T-helper 1 cell treated with Interleukin-12 subunit alpha and Interleukin-12 subunit beta and Interleukin-4 antibody, amounts not matched to agents 30 μg/mL and 1 μg/mL, for 36 hours (primary cell): Measurements from ENCODE around the gene POLR3E.
"Not testable (repeated sequence)": the region's sequence is repeated elsewhere in the genome, so short reads cannot be mapped to it uniquely, and the experiment has no call there.

Experiments
- H3K27ac Mint-ChIP-seq: one replicate; pipeline ENCODE4 v1.8.0; 2021; ENCODE audit warnings: mild to moderate bottlenecking, mixed read lengths
- H3K27me3 Mint-ChIP-seq: one replicate; pipeline ENCODE4 v1.8.0; 2021; ENCODE audit warnings: low read depth, mixed read lengths
- H3K36me3 Mint-ChIP-seq: one replicate; pipeline ENCODE4 v1.8.0; 2021; ENCODE audit warnings: low read depth, mixed read lengths
- H3K4me1 Mint-ChIP-seq: one replicate; pipeline ENCODE4 v1.8.0; 2021; ENCODE audit warnings: low read depth, mixed read lengths
- H3K4me3 Mint-ChIP-seq: one replicate; pipeline ENCODE4 v1.8.0; 2021; ENCODE audit warnings: mild to moderate bottlenecking, moderate library complexity, mixed read lengths
- H3K9me3 Mint-ChIP-seq: one replicate; pipeline ENCODE4 v1.8.0; 2021; ENCODE audit warnings: mixed read lengths

Gene POLR3E

DNA sequence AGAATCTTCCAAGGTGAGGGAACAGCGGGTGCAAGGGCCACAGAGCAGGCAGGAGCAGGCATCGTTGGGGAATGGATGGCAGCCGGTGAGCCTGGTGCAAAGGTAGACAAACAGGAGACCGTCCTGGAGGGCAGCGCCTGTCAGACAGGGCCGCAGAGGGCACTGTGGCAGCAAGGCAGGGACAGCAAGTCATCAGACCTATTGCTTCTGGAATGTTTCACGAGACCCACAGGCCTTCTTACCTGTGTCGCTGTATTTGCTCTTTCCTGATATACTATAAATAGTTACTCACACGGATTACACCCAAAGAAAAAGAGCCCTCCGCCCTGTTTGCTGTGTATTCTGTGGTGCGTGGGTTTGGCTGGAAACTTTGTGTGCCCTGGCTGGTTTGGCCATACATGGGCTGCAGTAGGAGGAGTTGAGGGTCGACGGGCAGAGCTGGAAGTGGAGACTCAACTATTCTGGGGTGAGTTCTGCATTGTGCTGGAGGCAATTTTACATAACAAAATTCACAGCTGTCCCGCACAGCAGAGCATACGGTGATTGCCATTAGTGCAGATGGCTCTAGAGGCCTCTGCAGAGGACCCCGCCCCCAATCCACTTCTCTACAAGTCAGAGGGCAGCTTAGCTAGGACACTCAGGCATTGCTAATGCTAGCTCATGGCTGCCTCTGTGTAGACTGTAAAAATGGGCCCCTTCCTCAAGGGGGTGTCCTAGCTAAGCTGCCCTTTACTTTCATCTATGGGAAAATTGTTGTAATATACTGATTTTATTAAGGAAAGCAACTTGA lies 18.6 kb upstream of the POLR3E start:
- no peaks in the 10 kb centered on the region for H3K27me3 Mint-ChIP-seq
- H3K9me3 Mint-ChIP-seq: no peaks in the 10 kb centered on the region
- no peak overlapping the region for H3K4me3 Mint-ChIP-seq
- peak overlapping the region; percentile 60 for H3K27ac Mint-ChIP-seq
- no peaks in the 10 kb centered on the region for H3K4me1 Mint-ChIP-seq
- peaks cover 21% of the 10 kb centered on the region for H3K36me3 Mint-ChIP-seq

- Mint-ChIP-seq H3K4me3 (no peak overlapping the region), H3K4me1 (peaks cover 2% of the 10 kb centered on the region), H3K27ac (no peak overlapping the region), H3K36me3 (peaks cover 34% of the 10 kb centered on the region), H3K9me3 (no peaks in the 10 kb centered on the region), H3K27me3 (no peaks in the 10 kb centered on the region)
Observed at GRCh38 chr16:22282254-22282892, 14.8 kb upstream of the POLR3E start.

DNA sequence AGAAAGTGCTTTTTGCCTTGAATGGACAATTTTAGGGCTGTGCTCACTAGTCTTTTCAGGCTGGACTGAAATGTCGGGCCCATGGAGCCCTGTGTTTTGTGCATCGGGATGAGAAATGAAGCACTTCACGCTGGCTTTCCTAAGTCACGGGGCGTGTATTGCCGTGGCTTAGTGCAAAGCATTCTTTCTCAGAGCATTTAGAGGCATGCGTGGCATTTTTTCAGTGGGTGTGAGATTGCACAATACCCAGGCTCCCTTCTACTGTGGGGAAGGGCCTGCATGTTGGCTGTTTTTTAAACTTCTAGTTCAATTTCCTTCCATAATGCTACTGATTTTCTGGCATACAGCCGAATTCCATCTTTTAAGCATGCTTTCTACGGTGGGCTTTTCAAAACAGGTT lies 12.6 kb upstream of the POLR3E start:
- no peaks in the 10 kb centered on the region for H3K9me3 Mint-ChIP-seq
- H3K27ac Mint-ChIP-seq: no peak overlapping the region
- H3K36me3 Mint-ChIP-seq: peaks cover 29% of the 10 kb centered on the region
- H3K4me3 Mint-ChIP-seq: no peak overlapping the region
- H3K27me3 Mint-ChIP-seq: no peaks in the 10 kb centered on the region
- H3K4me1 Mint-ChIP-seq: peaks cover 2% of the 10 kb centered on the region

DNA sequence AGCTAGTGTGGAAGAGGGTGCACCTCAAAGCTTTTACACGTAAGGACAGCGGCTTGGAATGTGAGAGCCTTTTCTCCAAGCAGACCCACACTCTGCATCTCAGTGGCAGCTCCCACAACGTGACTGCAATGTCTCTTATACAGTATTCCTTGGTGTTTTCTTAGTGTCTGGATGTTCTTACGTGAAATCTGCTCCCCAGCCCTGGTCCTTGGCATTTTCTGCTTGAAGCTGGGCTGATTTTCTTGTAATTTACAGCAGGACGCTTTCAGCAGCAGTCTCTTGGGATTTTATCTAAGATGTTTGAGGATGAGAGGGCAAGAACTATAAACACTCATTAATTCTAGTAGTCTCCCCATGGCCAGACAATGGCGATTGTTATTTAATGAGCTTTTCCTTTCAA lies 12.1 kb upstream of the POLR3E start:
- H3K4me1 Mint-ChIP-seq: peaks cover 2% of the 10 kb centered on the region
- H3K27me3 Mint-ChIP-seq: no peaks in the 10 kb centered on the region
- no peak overlapping the region for H3K27ac Mint-ChIP-seq
- no peak overlapping the region for H3K4me3 Mint-ChIP-seq
- no peaks in the 10 kb centered on the region for H3K9me3 Mint-ChIP-seq
- peaks cover 29% of the 10 kb centered on the region for H3K36me3 Mint-ChIP-seq

GRCh38 chr16:22291020-22291419 lies 6.2 kb upstream of the POLR3E start:
- Mint-ChIP-seq H3K9me3 (no peaks in the 10 kb centered on the region), H3K4me1 (peaks cover 7% of the 10 kb centered on the region), H3K36me3 (peaks cover 2% of the 10 kb centered on the region), H3K27ac (no peak overlapping the region), H3K27me3 (no peaks in the 10 kb centered on the region), H3K4me3 (no peak overlapping the region)

- Mint-ChIP-seq H3K9me3 (no peaks in the 10 kb centered on the region), H3K4me1 (peaks cover 12% of the 10 kb centered on the region), H3K4me3 (no peak overlapping the region), H3K36me3 (peaks cover under 1% of the 10 kb centered on the region), H3K27me3 (no peaks in the 10 kb centered on the region), H3K27ac (no peak overlapping the region)
Observed at GRCh38 chr16:22291860-22292318, 5.3 kb upstream of the POLR3E start.

- peaks cover 14% of the 10 kb centered on the region for H3K4me1 Mint-ChIP-seq
- H3K4me3 Mint-ChIP-seq: no peak overlapping the region
- H3K27me3 Mint-ChIP-seq: no peaks in the 10 kb centered on the region
- no peaks in the 10 kb centered on the region for H3K9me3 Mint-ChIP-seq
- no peak overlapping the region for H3K27ac Mint-ChIP-seq
- H3K36me3 Mint-ChIP-seq: peaks cover 3% of the 10 kb centered on the region
Observed at GRCh38 chr16:22292320-22292719, 4.9 kb upstream of the POLR3E start.

DNA sequence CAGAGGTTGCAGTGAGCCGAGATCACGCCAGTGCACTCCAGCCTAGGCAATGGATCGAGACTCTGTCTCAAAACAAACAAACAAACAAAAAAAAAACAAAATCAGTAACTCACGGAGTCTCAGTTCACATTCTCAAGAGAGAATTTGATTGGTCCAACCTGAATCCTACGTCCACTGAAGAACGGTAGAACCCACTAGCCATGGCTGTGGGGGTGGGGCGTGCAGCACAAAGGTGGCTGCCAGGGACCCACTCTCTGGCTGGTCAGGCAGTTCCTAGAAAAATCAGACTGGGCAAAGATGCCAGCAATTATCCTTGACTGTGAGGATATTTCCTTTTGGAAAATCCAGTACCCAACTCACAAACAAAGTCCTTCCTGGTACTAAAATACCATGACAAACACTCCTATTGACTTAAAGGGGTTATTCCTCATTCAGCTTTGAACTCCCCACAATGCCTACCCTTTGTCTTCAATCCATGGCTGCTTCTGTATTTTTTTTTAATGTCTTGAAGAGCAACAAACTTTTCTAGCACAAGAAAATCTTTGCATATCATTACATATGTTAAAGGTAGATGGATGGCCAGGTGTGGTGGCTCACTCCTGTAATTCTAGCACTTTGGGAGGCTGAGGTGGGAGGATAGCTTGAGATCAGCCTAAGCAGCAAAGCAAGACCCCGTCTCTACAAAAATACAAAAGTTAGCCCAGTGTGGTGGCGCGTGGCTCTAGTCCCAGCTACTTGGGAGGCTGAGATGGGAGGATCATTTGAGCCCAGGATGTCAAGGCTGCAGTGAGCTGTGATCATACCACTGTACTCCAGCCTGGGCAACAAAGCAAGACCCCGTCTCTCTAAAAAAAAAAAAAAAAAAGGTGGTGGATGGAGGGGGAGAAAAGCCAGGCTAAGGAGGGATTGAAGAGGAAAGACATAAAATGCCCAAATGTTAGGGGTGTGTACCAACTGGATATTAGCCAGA lies 3.8 kb upstream of the POLR3E start:
- Mint-ChIP-seq H3K27me3 (no peaks in the 10 kb centered on the region), H3K4me1 (peaks cover 16% of the 10 kb centered on the region), H3K36me3 (peaks cover 3% of the 10 kb centered on the region), H3K4me3 (no peak overlapping the region), H3K9me3 (no peaks in the 10 kb centered on the region), H3K27ac (no peak overlapping the region)

- no peaks in the 10 kb centered on the region for H3K27me3 Mint-ChIP-seq
- peak overlapping the region; percentile 92 for H3K4me3 Mint-ChIP-seq
- H3K27ac Mint-ChIP-seq: peak overlapping the region; percentile 97
- H3K9me3 Mint-ChIP-seq: no peaks in the 10 kb centered on the region
- H3K36me3 Mint-ChIP-seq: peaks cover 10% of the 10 kb centered on the region
- H3K4me1 Mint-ChIP-seq: peaks cover 31% of the 10 kb centered on the region
Observed at GRCh38 chr16:22296225-22297113, 740 bp upstream of the POLR3E start.

DNA sequence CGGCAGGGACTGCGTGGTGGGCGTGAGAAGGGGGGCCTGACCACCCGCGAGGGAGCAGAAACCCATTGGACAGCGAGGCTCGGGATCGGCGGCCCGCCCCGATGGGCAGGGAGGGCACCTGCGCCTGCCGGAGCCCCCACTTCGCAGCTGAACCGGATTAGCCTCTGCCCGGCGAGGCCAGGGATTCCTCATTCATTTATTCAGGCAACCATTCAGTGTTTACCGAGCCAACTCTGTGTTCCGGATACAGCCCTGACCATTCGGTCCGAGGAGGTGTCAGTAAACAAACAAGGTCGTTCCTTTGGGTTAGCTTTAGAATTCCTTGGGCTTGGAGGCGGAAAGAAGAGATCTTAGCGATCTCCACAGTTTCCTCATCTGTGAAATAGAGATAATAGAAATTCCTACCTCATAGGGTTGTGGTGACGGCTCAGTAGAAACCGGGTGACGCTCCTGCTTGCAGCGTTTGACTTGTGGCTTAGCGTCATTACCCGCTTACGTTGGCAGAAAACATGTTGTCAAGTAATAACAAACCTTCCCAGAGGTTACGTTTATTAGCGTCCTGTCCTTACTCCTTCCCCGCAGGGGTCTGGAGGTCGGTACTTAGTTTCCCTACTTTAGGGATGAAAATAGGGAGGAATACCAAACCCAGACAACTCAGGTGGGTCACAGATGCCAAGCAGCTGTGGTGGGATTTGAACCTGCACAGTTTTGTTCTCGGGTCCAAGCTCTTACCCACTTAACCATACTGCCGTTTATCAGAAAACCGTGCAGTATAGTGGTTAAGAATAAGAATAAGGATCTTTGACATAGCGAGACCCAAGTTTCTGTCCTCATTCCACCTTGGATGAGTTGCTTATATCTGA lies 893 bp downstream of the POLR3E start:
- H3K4me1 Mint-ChIP-seq: peaks cover 34% of the 10 kb centered on the region
- H3K27ac Mint-ChIP-seq: peak overlapping the region; percentile 97
- peaks cover 16% of the 10 kb centered on the region for H3K36me3 Mint-ChIP-seq
- no peaks in the 10 kb centered on the region for H3K9me3 Mint-ChIP-seq
- H3K27me3 Mint-ChIP-seq: no peaks in the 10 kb centered on the region
- peak overlapping the region; percentile 92 for H3K4me3 Mint-ChIP-seq

GRCh38 chr16:22299036-22299435 lies 1.8 kb downstream of the POLR3E start:
- no peaks in the 10 kb centered on the region for H3K9me3 Mint-ChIP-seq
- H3K27me3 Mint-ChIP-seq: no peaks in the 10 kb centered on the region
- H3K4me3 Mint-ChIP-seq: peak overlapping the region; percentile 92
- peaks cover 33% of the 10 kb centered on the region for H3K4me1 Mint-ChIP-seq
- peaks cover 19% of the 10 kb centered on the region for H3K36me3 Mint-ChIP-seq
- peak overlapping the region; percentile 97 for H3K27ac Mint-ChIP-seq

- Mint-ChIP-seq H3K27ac (peak overlapping the region; percentile 53), H3K36me3 (peaks cover 28% of the 10 kb centered on the region), H3K4me1 (peaks cover 31% of the 10 kb centered on the region), H3K27me3 (no peaks in the 10 kb centered on the region), H3K9me3 (no peaks in the 10 kb centered on the region), H3K4me3 (no peak overlapping the region)
Observed at GRCh38 chr16:22300427-22301071, 3.3 kb downstream of the POLR3E start.

- not testable (repeated sequence) for H3K4me3 Mint-ChIP-seq
Observed at GRCh38 chr16:22301423-22301822, 4.2 kb downstream of the POLR3E start.

More at GRCh38 chr16:22301423-22301822, 4.2 kb downstream of the POLR3E start:
- Mint-ChIP-seq H3K36me3 (peaks cover 29% of the 10 kb centered on the region), H3K4me1 (peaks cover 25% of the 10 kb centered on the region)
- H3K27ac Mint-ChIP-seq, H3K9me3 Mint-ChIP-seq, H3K27me3 Mint-ChIP-seq: not testable (repeated sequence)
